CD4-positive, alpha-beta T cell (primary cell): ENCODE data around the gene ATG9A. TPM values are rescaled to one million over a fixed set of nuclear protein-coding genes. Genes with fewer than 3 reads are reported as not detected.
A peak's percentile ranks its signal among the peaks of the same experiment; 100 is the strongest.

Source experiments
- ATAC-seq: fragments of 200-7000 bp; cut with Tn5 transposase; one replicate; pipeline ENCODE4 v1.10.0; 2022; ENCODE audit warnings: mild to moderate bottlenecking; ENCODE audit not compliant: poor library complexity
- CTCF ChIA-PET: fragments of 350-600 bp; sonication (Branson Sonifier 250); formaldehyde crosslinking; loops from one replicate; lab custom pipeline; 2021; ENCODE audit warnings: antibody characterized with exemption, inconsistent platforms; lab: Charles Lee
- POLR2A ChIA-PET: fragments of 350-600 bp; sonication (Branson Sonifier 250); formaldehyde crosslinking; loops from one replicate; lab custom pipeline; 2021; ENCODE audit warnings: antibody characterized with exemption, inconsistent platforms; lab: Charles Lee
- DNase-seq, 14 experiments: peaks; one replicate each; pipeline ENCODE4 v3.0.0-alpha.2; 2013 to 2020; ENCODE audit warnings: mixed read lengths in 2 of 14
- H3K27ac ChIP-seq, 2 donors: one replicate each; pipeline versions ENCODE4 v1.5.1 to v1.7.0; 2013; ENCODE audit warnings: low read length in 2 of 2, low read depth in 1 of 2, mild to moderate bottlenecking in 1 of 2
- H3K27me3 ChIP-seq, 2 experiments: 1 replicate in 1 of 2; 2 replicates in 1 of 2; pipeline versions ENCODE4 v1.6.1 to v1.7.0; 2013; ENCODE audit warnings: low read length in 2 of 2, control low read depth in 1 of 2, mild to moderate bottlenecking in 1 of 2, moderate library complexity in 1 of 2; ENCODE audit not compliant: insufficient read depth in 2 of 2, control insufficient read depth in 1 of 2
- H3K36me3 ChIP-seq: one replicate; pipeline ENCODE4 v1.6.1; 2013; ENCODE audit warnings: low read length, control low read depth; ENCODE audit not compliant: insufficient read depth
- H3K4me1 ChIP-seq: one replicate; pipeline ENCODE4 v1.6.1; 2013; ENCODE audit warnings: low read length, control low read depth; ENCODE audit not compliant: insufficient read depth
- H3K4me3 ChIP-seq: one replicate; pipeline ENCODE4 v1.5.1; 2013; ENCODE audit warnings: mild to moderate bottlenecking, low read length, moderate library complexity
- H3K9me3 ChIP-seq, 2 experiments: 1 replicate in 1 of 2; 2 replicates in 1 of 2; pipeline versions ENCODE4 v1.6.1 to v1.7.0; 2013; ENCODE audit warnings: low read length in 2 of 2, mild to moderate bottlenecking in 2 of 2, control low read depth in 1 of 2, moderate library complexity in 1 of 2; ENCODE audit not compliant: control insufficient read depth in 1 of 2, insufficient read depth in 1 of 2
- H3K27ac Mint-ChIP-seq: one replicate; pipeline ENCODE4 v1.8.0; 2020; ENCODE audit warnings: mixed read lengths
- H3K27me3 Mint-ChIP-seq: one replicate; pipeline ENCODE4 v1.8.0; 2021; ENCODE audit warnings: mixed read lengths
- H3K36me3 Mint-ChIP-seq: one replicate; pipeline ENCODE4 v1.8.0; 2021; ENCODE audit warnings: low read depth, mixed read lengths
- H3K4me1 Mint-ChIP-seq: one replicate; pipeline ENCODE4 v1.8.0; 2021; ENCODE audit warnings: low read depth, mixed read lengths
- H3K4me3 Mint-ChIP-seq: one replicate; pipeline ENCODE4 v1.8.0; 2020; ENCODE audit warnings: mild to moderate bottlenecking, mixed read lengths
- H3K9me3 Mint-ChIP-seq: one replicate; pipeline ENCODE4 v1.8.0; 2020; ENCODE audit warnings: mixed read lengths
- intact Hi-C, 2 experiments: fragments of 100-400 bp; cut with DNase I in 1 of 2; cut with micrococcal nuclease in 1 of 2; formaldehyde crosslinking; loops; one replicate each; pipeline versions ENCODE4 v1.15.1 to v1.9.0; 2023 to 2025; cut with DNase I, micrococcal nuclease
- total RNA-seq, 174 experiments: library from RNA in 2 of 174; stranded (reverse) in 2 of 174; gene quantifications; one replicate each; pipeline ENCODE4 v1.2.3 and lab custom pipeline; 2021 to 2026
- TF ChIP-seq, protein P1 (sequence below): fragments of 200-600 bp; IDR thresholded peaks from one replicate; pipeline ENCODE4 v1.8.0; 2022; ENCODE audit warnings: antibody characterized with exemption, mild to moderate bottlenecking

The ATG9A gene
- total RNA-seq, 2 experiments from 2014 or later: 105 to 106 TPM

DNA sequence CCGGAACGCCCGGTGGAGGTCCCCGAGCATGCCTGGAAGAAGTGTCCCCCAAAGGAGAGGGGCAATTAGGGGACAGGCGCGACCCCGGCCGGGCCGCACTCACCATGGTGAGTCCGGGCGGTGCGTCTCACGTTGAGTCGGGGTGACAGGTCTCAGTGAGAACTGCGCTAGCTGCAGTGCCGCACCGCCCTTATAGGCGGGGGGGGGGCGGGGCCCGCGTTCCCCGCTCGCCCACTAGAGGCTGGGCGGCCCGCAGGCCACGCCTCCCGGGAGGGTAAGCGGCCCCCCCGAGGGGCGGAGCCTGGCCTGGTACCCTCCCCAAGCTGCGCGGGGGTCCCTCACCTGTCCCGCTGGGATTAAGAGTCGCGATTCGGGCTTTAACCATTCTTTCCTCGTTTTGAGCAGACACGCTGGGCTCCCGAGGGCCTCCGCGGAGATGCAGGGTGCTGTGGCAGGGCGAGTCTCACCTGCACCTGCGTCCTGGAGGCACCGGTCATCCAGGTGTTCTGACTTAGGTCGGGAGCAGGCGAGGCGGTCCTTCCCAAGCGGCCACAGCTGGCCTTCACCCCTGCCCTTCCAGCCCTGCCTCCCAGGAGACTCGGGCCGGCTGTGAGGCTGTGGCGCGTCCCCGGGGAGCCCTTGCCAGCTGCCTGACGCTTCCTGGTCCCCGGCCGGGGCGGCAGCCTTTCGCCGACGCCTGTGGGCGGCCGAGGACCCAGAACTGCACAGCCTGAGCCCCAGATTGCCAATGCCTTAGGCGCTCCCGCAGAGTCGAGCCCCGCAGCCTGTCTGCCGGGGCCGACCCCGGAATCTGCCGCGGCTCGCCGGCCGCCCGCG is 24.5 kb upstream of the ATG9A start, which contains the start of gene TUBA4A:
Gene TUBA4A (minus strand): TSS at position 166 of the 837 bp plus-strand sequence. CDS start 60 bp downstream, at position 106.
- POLR2A ChIA-PET: interaction anchor here (0.7 to 10.1 kb wide), 20 partner anchors 9 to 967 kb away, joined by 3 to 202 read pairs (median 9); partner anchors contain the start of genes ABCB6, ANKZF1, ATG9A and CNPPD1
- Histone ChIP-seq H3K4me1 (peaks cover 49% of the 10 kb centered on the region), H3K9me3 (no peaks in the 10 kb centered on the region), H3K36me3 (peaks cover 31% of the 10 kb centered on the region), H3K27me3 (no peaks in the 10 kb centered on the region), H3K4me3 (peak within 1 kb of the TSS; percentile 88), H3K27ac (peak within 1 kb of the TSS; percentile 73 to 87)
- intact Hi-C loops: loop anchor here (1.0 to 10.0 kb wide), 7 partner anchors 9 to 689 kb away; partner anchors contain the start of genes ABCB6 (in 2 of the 2), ANKZF1 (in 1 of the 2), ATG9A (in 1 of the 2) and CNOT9 (in 1 of the 2)
- TF ChIP-seq, protein P1, sequence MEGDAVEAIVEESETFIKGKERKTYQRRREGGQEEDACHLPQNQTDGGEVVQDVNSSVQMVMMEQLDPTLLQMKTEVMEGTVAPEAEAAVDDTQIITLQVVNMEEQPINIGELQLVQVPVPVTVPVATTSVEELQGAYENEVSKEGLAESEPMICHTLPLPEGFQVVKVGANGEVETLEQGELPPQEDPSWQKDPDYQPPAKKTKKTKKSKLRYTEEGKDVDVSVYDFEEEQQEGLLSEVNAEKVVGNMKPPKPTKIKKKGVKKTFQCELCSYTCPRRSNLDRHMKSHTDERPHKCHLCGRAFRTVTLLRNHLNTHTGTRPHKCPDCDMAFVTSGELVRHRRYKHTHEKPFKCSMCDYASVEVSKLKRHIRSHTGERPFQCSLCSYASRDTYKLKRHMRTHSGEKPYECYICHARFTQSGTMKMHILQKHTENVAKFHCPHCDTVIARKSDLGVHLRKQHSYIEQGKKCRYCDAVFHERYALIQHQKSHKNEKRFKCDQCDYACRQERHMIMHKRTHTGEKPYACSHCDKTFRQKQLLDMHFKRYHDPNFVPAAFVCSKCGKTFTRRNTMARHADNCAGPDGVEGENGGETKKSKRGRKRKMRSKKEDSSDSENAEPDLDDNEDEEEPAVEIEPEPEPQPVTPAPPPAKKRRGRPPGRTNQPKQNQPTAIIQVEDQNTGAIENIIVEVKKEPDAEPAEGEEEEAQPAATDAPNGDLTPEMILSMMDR: no peak
- H3K4me1 Mint-ChIP-seq: peaks cover 49% of the 10 kb centered on the region
- ATAC-seq (peak; percentile 71), DNase-seq (peak; percentile 83 to 95 (median 90))
- CTCF ChIA-PET: interaction anchor here (1.0 to 8.4 kb wide), 9 partner anchors 20 to 134 kb away, joined by 3 to 97 read pairs (median 5); partner anchors contain the start of genes ANKZF1, ATG9A, DNAJB2 and DNPEP
- H3K9me3 Mint-ChIP-seq: no peaks in the 10 kb centered on the region
- H3K36me3 Mint-ChIP-seq: peaks cover 54% of the 10 kb centered on the region
- no peaks in the 10 kb centered on the region for H3K27me3 Mint-ChIP-seq
- H3K27ac Mint-ChIP-seq: peak within 1 kb of the TSS; percentile 96
- peak within 1 kb of the TSS; percentile 88 for H3K4me3 Mint-ChIP-seq

DNA sequence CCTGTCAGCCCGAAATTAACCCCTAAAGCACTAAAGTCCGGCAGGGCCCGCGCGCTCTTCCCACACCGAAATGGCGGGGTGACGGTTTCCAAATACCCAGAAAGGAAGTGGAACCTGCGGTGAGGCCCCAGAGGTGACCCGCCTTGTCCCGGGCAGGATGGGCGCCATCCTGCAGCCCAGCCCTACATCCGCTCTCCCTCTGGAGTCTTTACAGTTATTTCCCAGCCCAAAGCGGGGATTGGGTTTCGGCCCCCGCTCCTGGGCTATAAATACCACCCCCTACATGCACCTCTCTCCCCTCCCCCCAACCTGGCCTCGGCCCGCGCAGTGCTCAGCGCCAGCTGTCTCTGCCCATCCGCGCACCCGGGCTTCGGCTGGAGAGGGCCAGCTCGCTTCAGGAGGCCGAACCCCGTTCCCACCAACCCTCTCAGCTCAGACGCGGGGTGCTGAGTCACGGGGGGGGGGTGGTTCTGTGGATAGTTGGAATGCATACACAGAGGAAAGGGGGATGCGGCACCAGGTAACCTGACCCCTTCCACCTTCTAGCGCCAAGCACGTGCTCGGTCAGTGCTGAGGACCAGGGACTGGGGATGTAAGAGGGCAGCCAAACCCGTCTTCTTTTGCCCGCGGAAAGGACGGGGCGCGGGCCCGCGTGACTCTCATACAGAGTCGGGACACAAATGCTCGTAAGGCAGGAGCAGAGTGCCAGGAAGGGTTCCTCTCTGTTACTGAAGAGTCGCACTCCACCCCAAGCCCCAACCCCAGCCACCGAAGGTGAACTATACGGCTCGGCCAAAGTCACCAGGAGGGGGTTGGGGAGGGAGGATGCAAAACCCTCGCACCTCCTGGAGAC is 23.7 kb upstream of the ATG9A start, which contains the start of gene TUBA4B:
Gene TUBA4B (plus strand): TSS at position 344 of the 853 bp plus-strand sequence. CDS start 165 bp downstream, at position 509.
- H3K4me1 ChIP-seq: peaks cover 57% of the 10 kb centered on the region
- intact Hi-C loops: loop anchor here (1.0 to 10.0 kb wide), 6 partner anchors 8 to 688 kb away; partner anchors contain the start of genes ABCB6 (in 2 of the 2), CNOT9 (in 1 of the 2), DNAJB2 (in 1 of the 2) and GLB1L (in 1 of the 2)
- H3K4me3 ChIP-seq: peak within 1 kb of the TSS; percentile 88
- peak within 1 kb of the TSS; percentile 88 for H3K4me3 Mint-ChIP-seq
- POLR2A ChIA-PET: interaction anchor here (0.8 to 10.1 kb wide), 17 partner anchors 8 to 857 kb away, joined by 3 to 202 read pairs (median 9); partner anchors contain the start of genes ABCB6, ANKZF1, ATG9A and CNPPD1
- H3K36me3 ChIP-seq: peaks cover 39% of the 10 kb centered on the region
- H3K27me3 Mint-ChIP-seq: no peaks in the 10 kb centered on the region
- peak in 10 of 14 experiments; percentile 17 to 81 (median 44) for DNase-seq
- TF ChIP-seq, protein P1: no peak
- H3K36me3 Mint-ChIP-seq: peaks cover 60% of the 10 kb centered on the region
- peak within 1 kb of the TSS; percentile 73 to 87 for H3K27ac ChIP-seq
- H3K27ac Mint-ChIP-seq: peak within 1 kb of the TSS; percentile 96
- peaks cover 57% of the 10 kb centered on the region for H3K4me1 Mint-ChIP-seq
- H3K9me3 ChIP-seq: no peaks in the 10 kb centered on the region
- peak; percentile 22 for ATAC-seq
- no peaks in the 10 kb centered on the region for H3K27me3 ChIP-seq
- CTCF ChIA-PET: interaction anchor here (0.6 to 8.4 kb wide), 9 partner anchors 23 to 248 kb away, joined by 3 to 97 read pairs (median 4); partner anchors contain the start of genes ANKZF1, ATG9A, DNAJB2 and NHEJ1
- no peaks in the 10 kb centered on the region for H3K9me3 Mint-ChIP-seq
